GM12874 (cell line): ENCODE data around the gene TRIB2.

Experiments used
- TF ChIP-seq, protein P1 (sequence below): IDR thresholded peaks from 2 replicates; pipeline ENCODE4 v1.5.1; 2011; ENCODE audit warnings: low read depth, mild to moderate bottlenecking, control low read depth, low read length, moderate library complexity; ENCODE audit not compliant: insufficient read depth

The TRIB2 gene

DNA sequence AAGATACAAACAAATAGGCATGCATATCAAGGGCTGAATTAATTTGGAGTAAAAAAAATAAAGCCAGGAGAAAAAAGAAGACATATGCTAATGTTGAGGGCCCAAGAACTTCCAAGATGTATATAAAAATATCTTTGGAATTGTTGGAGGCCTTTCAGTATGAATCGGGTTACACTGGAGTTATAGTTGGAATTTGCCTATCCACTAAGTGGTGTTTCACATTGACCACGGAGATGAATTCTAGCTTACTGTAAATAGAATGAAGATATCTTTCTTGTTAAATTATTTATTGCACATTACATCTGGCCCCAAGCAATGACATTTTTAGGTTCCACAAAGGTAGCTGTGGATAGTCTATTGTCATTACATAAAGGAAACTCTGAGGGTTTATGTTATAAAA, 38.5 kb upstream of the TRIB2 start:
- TF ChIP-seq, protein P1, sequence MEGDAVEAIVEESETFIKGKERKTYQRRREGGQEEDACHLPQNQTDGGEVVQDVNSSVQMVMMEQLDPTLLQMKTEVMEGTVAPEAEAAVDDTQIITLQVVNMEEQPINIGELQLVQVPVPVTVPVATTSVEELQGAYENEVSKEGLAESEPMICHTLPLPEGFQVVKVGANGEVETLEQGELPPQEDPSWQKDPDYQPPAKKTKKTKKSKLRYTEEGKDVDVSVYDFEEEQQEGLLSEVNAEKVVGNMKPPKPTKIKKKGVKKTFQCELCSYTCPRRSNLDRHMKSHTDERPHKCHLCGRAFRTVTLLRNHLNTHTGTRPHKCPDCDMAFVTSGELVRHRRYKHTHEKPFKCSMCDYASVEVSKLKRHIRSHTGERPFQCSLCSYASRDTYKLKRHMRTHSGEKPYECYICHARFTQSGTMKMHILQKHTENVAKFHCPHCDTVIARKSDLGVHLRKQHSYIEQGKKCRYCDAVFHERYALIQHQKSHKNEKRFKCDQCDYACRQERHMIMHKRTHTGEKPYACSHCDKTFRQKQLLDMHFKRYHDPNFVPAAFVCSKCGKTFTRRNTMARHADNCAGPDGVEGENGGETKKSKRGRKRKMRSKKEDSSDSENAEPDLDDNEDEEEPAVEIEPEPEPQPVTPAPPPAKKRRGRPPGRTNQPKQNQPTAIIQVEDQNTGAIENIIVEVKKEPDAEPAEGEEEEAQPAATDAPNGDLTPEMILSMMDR, result no peak

DNA sequence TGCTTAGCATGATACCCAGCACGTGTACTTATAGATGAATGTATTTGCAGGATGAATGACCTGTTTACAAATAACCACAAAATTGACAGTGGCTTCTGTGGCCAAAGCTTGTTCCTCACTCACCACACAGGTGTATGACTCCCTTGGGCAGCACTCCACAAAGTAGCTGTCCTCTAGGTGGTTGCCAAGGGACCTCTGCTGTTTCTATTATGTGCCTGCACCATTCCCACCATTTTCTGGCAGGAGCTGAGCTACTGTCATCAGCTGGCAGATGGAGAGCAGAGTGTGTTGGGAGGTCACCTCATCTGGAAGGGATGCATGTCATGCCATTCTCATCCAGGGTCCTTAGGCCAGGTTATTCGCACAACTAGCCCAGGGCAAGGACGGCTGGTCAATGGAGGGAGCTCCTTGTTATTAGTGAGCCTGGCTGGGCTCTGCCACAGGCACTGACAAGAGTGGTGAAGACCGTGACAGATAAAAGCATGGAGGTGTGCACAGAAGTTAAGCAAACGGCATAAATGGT, 37.1 kb upstream of the TRIB2 start:
- TF ChIP-seq, protein P1, result no peak

DNA sequence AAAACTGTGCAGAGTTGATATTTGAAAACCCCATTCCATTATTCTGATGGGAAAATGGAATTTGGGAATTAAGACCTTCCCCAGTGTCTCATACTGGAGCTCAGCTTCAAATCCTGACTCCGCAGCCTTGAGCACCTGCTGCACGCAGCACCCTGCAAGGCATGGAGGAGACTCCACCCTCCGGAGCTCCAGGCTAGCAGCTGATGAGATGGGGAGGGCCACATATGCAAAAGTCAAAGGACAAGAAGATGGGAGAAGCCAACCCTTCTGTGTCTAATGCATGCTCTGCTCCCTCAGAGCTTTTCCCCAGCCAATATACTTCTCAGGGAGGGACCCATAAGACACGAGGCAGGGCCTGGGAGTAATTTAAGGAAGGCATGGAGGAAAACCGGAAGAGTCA, 34.7 kb upstream of the TRIB2 start:
- TF ChIP-seq, protein P1, result no peak

DNA sequence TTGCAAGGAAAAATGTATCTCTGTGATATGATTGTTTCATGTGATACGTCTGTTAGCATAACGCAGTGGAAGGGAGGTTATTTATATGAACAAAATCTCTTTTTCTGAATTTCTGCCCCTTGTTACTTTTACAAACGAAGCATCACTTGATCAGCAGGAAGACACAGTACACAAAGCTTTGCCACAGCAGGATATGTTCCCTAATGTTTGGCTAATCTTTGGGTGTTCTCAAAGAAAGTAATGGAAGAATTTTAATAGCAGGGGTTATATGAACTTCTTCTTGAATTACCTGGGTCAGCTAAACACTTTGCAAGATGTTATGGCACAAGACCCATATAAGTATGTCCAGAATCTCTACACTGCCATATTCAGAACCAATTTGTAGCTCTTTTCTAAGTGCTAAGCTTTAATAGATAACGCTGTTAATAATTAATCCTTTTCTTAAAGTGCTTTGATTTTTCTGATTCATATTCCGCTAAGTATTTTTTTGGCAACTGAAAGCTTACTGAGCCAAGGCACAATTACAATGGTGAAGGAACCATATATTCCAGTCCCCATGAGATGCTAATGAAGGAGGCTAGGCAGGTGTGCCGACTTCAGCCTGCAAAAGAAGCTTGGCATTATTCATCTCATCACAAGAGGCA, 33.2 kb upstream of the TRIB2 start:
- TF ChIP-seq, protein P1, result no peak

DNA sequence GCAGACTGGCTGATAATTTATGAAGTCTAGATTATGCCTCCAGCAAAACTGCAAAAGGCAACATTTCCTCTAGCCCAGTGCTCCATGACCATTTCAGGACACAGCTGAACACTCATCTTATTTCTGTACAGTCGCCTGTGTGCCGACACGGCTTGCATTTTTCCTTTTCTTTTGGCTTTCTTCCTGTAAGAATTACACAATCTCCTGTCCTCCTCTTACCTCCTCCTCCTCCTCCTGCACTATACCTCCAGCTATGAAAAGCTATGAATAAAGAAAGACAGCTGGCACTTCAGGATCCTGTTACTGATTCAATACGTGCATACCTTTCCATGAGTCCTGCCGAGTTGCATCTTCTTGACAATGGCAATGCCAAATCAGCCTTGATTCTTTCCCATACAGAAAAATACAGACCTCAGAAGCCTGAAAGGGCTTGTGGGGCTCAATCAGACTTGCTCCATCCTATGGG, 32.2 kb upstream of the TRIB2 start:
- TF ChIP-seq, protein P1, result no peak

DNA sequence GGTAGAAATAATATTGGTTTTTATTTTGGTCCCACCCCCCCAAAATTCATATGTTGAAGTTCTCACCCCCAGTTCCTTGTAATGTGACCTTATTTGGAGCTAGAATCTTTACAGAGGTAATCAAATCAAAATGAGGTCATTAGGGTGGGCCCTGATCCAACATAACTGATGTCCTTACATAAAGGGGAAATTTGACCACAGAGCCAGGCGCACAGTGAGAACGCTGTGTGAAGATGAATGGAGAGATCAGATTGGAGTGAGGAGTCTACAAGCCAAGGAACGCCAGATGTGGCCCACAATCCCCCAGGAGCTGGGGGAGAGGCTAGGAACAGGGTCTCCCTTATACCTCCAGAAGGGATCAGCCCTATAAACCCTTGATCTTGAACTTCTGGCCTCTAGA, 31.6 kb upstream of the TRIB2 start:
- TF ChIP-seq, protein P1, result no peak

DNA sequence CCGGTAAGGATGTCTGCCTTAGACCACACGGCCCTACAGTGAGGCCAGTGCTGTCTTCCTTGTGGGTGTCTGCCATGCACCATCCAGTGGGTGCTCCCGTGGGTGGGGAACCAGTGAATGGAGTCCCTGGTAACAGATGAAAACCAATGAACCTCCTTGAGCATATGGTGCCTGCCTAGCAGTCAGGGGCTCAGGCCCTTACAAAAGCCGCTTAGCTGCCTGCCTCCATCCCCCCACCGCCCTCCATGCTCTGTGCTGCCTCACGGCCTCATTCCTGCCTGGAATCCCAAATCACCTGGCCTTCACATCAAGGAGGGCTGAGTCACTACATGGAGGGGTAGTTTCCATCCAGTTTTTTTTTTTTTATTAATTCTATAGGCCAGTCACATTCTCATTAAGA, 30.8 kb upstream of the TRIB2 start:
- TF ChIP-seq, protein P1, result no peak
